ENCODE data around the gene MIPEP.
"Not testable (repeated sequence)": the region's sequence is repeated elsewhere in the genome, so short reads cannot be mapped to it uniquely, and the experiment has no call there.

MIPEP gene

DNA sequence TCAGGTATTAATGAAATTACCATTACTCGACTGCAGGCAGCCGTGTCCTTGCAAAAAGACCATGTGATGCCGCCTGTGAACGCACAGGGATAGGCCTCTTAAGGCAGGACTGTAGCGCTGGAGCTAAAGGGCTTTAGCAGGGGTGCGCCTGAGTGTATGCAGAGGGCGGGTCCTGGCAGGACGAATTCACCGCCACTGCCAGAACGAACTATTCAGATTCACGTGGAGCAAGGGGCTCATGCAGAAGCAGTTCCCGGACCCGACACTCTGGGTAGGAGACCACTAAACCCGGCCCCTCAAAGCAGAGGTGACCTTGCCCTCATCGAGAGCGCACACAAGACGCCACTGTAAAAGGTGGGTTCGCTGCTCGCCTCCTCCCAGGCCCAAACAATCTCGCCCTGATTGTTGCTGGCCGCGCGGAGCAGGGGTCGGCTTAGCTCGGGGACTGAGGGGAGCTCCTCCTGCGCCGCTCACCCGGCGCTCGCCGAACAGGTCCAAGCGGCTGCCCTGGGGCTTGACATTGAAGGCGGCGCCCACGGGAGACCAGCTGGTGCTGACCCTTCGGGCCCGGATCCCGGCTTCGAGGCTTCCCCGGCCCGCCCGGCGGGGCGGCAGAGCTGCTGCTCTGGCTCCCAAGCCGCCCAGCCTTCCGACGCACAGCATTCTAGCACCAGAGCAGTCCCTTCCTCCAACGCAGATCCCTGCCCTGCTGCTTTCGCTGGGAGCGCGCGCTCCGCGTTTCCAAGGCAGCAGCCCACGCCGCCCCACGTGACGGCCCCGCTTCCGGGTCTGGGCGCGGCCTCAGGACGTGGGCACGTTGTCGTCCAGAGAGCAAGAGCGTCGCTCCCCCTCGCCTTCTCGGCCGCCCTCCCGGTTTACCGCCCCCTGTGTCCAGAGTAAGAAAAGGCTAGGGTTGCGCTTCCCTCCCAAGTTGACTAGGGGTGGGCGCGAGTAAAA is at the start of gene MIPEP:
TSS of gene MIPEP (minus strand) at position 743 of the 957 bp plus-strand sequence. CDS start at position 663, 80 bp downstream.
- peak; percentile 88 for DNase-seq (ENCODE audit: low spot score)

- DNase-seq (ENCODE audit: low spot score), result no peak
These were observed 45.3 kb upstream of the MIPEP start for GRCh38 chr13:23934520-23934919.

GRCh38 chr13:23928985-23929384 is 39.8 kb upstream of the MIPEP start:
- DNase-seq (ENCODE audit: low spot score), result no peak

- DNase-seq (ENCODE audit: low spot score), result no peak
These were observed 33.8 kb upstream of the MIPEP start for GRCh38 chr13:23923031-23923430.

- no peak for DNase-seq (ENCODE audit: low spot score)
These were observed 33.1 kb upstream of the MIPEP start for GRCh38 chr13:23922005-23922932.

- peak; percentile 41 for DNase-seq (ENCODE audit: low spot score)
These were observed 32.3 kb upstream of the MIPEP start for GRCh38 chr13:23921451-23921888.

GRCh38 chr13:23919006-23919405 is 29.8 kb upstream of the MIPEP start:
- DNase-seq (ENCODE audit: low spot score), result no peak

- no peak for DNase-seq (ENCODE audit: low spot score)
These were observed 29.0 kb upstream of the MIPEP start for GRCh38 chr13:23918208-23918607.

DNA sequence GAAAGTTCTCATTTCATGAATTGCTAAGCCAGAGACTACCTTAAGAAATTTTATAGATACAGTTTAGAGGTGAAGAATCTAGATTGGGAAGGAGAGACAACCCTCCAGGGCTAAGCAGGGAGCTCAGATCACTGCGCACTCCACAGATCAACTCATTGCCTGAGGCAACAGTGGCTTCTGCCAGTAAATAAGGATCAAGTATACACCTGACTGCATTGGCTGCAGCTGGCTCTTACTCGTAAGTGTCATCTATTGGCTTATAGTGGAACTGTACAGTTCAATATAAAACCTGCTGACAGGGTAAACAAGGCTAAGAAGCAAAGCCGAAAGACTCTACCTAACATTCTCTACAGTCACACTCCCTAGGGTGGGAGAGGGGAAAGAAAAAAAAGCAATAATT is 26.1 kb upstream of the MIPEP start:
- DNase-seq (ENCODE audit: low spot score), result no peak

- DNase-seq (ENCODE audit: low spot score), result no peak
These were observed 23.3 kb upstream of the MIPEP start for GRCh38 chr13:23912469-23912868.

DNA sequence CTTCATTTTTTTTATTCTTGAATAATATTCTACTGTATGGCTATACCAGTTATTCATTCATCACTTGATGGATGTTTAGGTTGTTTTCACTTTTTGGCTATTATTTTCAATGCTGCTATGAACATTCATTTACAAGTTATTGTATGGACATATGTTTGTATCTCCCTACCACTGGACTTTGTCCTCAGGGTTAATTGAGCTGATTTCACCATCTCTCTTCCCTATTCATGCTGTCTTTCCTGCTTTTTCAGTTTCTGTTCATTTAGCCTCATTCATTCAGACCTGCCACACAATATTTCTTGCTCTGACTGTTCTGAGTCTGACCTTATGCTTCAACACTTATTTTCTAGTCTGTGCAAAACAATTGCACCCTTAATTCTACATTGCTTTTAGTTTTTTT is 20.4 kb upstream of the MIPEP start:
- no peak for DNase-seq (ENCODE audit: low spot score)

- DNase-seq (ENCODE audit: low spot score), result no peak
These were observed 16.6 kb upstream of the MIPEP start for GRCh38 chr13:23905766-23906165.

DNA sequence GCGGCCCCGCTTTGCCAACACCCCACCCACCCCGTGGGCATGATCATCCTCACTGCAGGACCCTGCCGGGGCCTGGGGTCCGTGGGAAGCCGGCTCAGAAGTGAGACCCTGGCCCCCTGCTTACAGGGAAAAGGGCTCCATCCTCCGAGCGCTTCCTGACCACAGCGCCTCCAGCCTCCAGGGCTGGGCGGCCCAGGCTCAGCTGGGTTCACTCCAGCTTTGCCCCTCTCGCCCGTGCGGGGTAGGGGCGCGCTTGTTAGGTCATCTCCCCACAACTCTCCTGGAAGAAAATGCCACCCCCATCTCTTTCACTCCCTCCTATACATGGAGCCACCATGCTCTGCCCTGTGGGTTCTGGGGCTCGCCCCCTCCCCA is 14.7 kb upstream of the MIPEP start:
- DNase-seq (ENCODE audit: low spot score), result no peak

DNA sequence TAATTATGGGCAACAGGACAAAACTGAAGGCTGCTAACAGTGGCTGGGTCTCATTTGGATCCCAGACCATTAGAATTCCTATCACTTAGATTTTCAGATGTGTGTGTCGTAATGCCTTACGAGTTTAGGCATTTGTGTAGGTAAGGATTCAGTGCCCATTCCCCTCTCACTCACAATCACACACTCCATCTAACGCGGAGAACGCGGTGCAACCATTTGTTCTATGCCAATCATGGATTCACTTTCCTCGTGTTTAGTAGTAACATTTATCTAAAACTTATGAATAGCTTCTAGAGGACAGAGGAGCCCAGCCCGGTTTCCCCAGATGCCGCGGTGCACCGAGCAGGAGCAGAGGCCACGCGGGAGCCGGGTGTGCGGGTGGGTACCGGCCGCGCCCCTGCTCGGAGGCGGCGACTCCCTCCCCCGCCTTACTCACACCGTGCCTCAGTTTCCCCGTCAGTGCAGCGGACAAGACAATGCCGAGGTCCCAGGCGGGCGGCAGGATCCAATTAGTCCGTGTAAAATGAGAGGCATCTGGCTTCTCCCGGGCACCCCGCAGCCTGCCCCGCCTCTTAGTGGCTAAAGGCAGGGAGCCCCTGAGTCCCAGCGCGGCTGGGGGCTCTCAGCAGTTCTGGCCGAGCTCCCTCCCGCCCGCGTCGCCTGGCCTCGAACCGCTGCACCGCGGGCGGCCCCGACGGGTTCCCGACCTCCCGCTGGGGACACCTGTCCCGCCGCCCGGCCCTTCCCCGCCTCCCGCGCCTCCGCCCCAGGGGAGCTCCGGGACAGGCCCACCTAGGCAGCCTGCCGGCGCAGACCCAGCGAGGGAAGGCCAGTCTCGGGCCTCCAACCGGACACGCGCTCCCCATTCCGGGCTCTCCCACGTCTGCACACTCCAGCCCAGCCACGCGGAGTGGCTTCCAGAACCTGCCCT is 14.0 kb upstream of the MIPEP start:
- DNase-seq (ENCODE audit: low spot score), result no peak

DNA sequence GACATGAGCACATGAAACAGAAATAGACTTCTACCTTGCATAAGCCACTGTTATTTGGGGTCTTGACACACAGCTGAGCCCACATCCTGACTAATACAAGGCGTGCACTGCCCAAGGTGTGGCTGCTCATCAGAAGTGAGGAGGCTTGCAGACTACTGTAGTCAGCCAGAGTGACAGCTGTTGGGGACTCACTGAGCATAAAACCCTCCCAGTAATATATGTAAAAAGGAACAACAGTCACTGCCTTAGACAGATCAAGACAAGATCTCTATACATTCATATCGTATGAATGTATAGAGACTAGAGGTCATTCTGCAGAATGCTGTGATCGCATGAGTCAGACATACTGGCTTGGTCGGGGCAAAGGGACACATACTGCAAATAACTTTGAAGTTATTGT is 12.2 kb upstream of the MIPEP start:
- DNase-seq (ENCODE audit: low spot score), result no peak

DNA sequence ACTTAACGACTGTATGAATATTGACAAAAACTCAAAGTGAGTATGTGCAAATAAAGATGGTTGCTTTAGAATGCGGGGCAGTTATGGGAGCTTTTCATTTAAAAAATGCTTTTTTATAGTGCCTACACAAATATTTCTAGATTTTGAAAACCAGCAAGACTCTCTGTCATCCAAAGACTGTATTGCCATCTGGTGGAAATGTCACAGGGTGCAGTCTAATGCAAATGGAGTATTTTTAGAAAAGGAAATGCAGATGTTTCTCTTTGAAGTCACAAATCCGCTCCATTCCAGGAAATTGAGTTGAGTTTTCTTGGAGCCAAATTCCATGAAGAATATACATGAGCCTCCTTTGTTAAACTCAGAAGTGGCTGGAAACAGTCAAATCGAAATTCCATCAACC is 10.4 kb upstream of the MIPEP start:
- peak; percentile 47 for DNase-seq (ENCODE audit: low spot score)

DNA sequence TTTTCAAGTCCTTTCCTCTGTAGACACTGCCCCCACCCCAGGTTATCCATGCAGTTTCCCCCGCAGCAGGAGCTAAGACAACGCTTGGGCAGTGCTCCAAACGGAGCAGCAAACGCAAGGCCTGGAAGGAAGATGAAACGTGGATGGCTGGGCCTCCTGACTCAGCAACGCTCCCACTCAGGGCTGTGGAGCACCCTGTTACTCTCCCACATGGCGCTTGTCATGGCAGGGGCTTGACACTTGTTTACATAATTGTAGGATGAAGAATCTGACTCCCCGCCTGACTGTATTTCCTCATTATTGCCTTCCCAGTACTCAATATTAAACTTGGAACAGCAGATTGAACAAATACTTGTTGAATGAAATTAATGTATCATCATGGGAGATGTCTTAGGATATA is 8.9 kb upstream of the MIPEP start:
- no peak for DNase-seq (ENCODE audit: low spot score)

- DNase-seq (ENCODE audit: low spot score), result not testable (repeated sequence)
These were observed 8.3 kb upstream of the MIPEP start, which contains the start of gene C1QTNF9B for GRCh38 chr13:23897452-23897919. Gene C1QTNF9B, minus strand, starts transcription at chr13:23897502.

DNA sequence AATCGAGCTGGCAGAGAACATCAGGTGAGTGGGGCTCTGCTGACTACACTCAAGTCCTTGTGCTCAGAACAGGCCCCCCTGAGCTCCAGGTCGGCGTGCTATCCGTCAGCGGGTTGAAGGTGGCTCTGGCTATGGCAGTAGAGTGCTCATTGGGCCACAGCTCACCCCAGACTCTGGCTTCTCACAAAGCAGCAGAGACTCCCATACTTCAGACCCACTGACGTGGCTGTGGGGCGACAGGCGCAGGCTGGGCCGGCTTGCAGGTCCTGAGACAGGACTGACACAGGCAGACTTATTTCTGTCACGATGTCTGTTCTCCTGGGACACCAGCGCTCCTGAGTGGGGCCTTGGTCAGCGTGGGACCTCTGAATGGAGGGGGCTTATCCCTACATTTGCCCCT is 5.5 kb upstream of the MIPEP start:
- DNase-seq (ENCODE audit: low spot score), result not testable (repeated sequence)

DNA sequence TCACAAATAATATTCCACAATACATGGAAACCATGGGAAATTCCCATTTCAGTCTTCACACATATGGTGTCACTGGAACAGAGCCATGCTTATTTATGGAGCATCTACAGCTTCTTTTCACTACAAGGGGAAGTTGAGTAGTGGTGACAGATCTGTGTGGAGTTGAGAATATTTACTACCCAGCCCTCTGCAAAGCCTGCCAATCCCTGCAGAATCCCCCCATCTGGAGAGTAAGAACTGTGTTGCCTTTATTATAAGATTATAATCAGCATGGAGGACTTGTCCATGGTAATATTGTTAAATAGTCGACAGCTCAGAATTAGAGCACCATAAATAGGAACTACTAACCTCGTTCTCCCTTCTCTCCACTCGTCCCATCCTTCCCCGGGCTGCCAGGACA is 4.6 kb upstream of the MIPEP start:
- DNase-seq (ENCODE audit: low spot score), result not testable (repeated sequence)
